Measurements from ENCODE around the gene WDFY3. TPM values are rescaled to one million over a fixed set of nuclear protein-coding genes. Genes with fewer than 3 reads are reported as not detected.

Gene WDFY3
- polyA plus RNA-seq, 2 of the 4 experiments (the other 2 are of a cell fraction), result 6.6 to 25.1 TPM

DNA sequence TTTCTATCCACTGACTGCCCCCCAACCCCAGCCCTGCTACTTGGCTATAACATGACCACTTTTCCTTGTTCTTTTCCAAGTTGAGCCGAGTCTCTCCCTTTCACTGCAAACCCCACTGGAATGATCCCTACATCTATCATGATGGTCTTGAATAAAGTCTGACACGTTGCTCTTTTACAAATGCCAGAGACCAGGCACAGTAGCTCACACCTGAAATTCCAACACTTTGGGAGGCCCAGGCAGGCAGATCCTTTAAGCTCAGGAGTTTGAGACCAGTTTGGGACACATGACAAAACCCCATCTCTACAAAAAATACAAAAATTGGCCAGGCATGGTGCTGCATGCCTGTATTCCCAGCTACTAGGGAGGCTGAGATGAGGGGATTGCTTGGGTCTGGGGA, 100.9 kb downstream of the WDFY3 start:
- TF ChIP-seq NPAS2 (CRISPR knock-in tag; IDR thresholded peaks at IDR 0.05; ENCODE audit: borderline replicate concordance), result no peak
- no peak for TF ChIP-seq EP300 (IDR thresholded peaks at IDR 0.05)
- TF ChIP-seq POLR2AphosphoS2 (conservative IDR thresholded peaks at IDR 0.05; ENCODE audit: low read length), result no peak
- TF ChIP-seq KDM5A (IDR thresholded peaks at IDR 0.05), result no peak
- no peak for TF ChIP-seq RFX5 (IDR thresholded peaks at IDR 0.05)
- TF ChIP-seq, protein P1, sequence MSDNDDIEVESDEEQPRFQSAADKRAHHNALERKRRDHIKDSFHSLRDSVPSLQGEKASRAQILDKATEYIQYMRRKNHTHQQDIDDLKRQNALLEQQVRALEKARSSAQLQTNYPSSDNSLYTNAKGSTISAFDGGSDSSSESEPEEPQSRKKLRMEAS (IDR thresholded peaks at IDR 0.05), result no peak
- TF ChIP-seq MYC (IDR thresholded peaks at IDR 0.05; ENCODE audit: borderline replicate concordance, low read length), result no peak
- no peak for TF ChIP-seq JUN (IDR thresholded peaks at IDR 0.05)
- no peak for TF ChIP-seq NFE2L2 (conservative IDR thresholded peaks at IDR 0.05; ENCODE audit: low read length)
- no peak for TF ChIP-seq PHF8 (IDR thresholded peaks at IDR 0.05; ENCODE audit: borderline replicate concordance, low read depth)
- Histone ChIP-seq H3K4me2 (no peak overlapping the region), H3K9me3 (no peaks in the 10 kb centered on the region), H3K4me3 (no peak overlapping the region), H3K4me1 (peaks cover 8% of the 10 kb centered on the region), H3K27ac (no peak overlapping the region)
- ChIA-PET POLR2A (no interaction called here), CTCF (interaction anchor here (1.0 kb wide), 1 partner anchor 60 kb away, joined by 3 read pairs; no protein-coding TSS in a partner anchor)
- FAIRE-seq (no peak), ATAC-seq (no peak), DNase-seq (ENCODE audit: low read depth in 1 of 2, low spot score in 1 of 2) (no peak)
- 61% methylated on average over 2 of the region's 2 CpGs for WGBS (ENCODE audit: missing lambda C conversion rate)

DNA sequence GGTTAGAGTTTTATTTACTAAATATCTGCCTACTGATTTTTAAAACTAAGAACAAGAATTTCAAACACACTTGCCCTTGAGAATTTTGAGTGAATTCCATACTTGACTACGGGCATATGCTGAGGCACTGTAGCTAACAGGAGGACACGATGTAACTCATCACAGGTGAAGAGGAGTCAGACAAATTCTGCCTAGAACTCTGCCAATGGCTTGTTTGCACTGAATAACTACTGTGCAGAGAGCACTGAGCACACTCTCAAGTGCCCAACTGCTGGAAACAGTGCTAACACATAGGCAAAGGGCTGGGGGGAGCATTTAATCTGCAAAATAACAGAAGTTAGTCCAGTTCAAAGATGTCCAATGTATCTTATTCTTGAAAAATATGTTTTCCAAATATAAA, 104.4 kb downstream of the WDFY3 start:
- no peak overlapping the region for H3K4me3 ChIP-seq
- ChIA-PET POLR2A (no interaction called here), CTCF (no interaction called here)
- TF ChIP-seq CEBPB (IDR thresholded peaks at IDR 0.05) (no peak), HDAC2 (IDR thresholded peaks at IDR 0.05) (no peak), CBX8 (IDR thresholded peaks at IDR 0.05) (no peak), EHF (CRISPR knock-in tag; IDR thresholded peaks at IDR 0.05) (no peak), SMC3 (IDR thresholded peaks at IDR 0.05) (no peak)
- TF ChIP-seq, protein P2, sequence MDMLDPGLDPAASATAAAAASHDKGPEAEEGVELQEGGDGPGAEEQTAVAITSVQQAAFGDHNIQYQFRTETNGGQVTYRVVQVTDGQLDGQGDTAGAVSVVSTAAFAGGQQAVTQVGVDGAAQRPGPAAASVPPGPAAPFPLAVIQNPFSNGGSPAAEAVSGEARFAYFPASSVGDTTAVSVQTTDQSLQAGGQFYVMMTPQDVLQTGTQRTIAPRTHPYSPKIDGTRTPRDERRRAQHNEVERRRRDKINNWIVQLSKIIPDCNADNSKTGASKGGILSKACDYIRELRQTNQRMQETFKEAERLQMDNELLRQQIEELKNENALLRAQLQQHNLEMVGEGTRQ (IDR thresholded peaks at IDR 0.05), result no peak
- H3K27ac ChIP-seq, result no peak overlapping the region
- H3K4me1 ChIP-seq, result no peaks in the 10 kb centered on the region
- DNase-seq (ENCODE audit: low read depth in 1 of 2, low spot score in 1 of 2) (no peak), ATAC-seq (no peak), FAIRE-seq (no peak)
- 97% methylated on average over 2 of the region's 2 CpGs for WGBS (ENCODE audit: missing lambda C conversion rate)
- H3K9me3 ChIP-seq, result no peaks in the 10 kb centered on the region
- H3K4me2 ChIP-seq, result no peak overlapping the region

DNA sequence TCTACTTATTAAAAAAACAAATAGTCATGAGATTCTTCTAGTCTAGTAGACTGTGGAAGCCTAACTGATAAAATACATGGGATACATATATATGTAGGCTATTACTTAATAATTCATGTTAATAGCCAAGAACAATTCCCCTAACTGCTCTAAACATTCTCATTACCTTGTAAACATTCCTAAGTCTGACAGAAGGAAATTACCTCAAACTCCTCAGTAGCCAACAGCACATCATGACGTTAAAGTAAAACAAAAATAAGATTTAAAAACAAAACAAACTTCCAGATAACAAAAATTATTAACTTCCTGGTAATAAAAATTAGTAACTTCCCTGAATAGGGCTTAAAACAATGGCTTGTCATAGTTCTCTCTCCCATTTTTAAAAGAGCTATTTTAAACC, 109.2 kb downstream of the WDFY3 start:
- no peak overlapping the region for H3K4me3 ChIP-seq
- ChIA-PET POLR2A (no interaction called here), CTCF (no interaction called here)
- ATAC-seq, result no peak
- no peak for TF ChIP-seq NR3C1 (IDR thresholded peaks at IDR 0.05)
- TF ChIP-seq, protein P3, sequence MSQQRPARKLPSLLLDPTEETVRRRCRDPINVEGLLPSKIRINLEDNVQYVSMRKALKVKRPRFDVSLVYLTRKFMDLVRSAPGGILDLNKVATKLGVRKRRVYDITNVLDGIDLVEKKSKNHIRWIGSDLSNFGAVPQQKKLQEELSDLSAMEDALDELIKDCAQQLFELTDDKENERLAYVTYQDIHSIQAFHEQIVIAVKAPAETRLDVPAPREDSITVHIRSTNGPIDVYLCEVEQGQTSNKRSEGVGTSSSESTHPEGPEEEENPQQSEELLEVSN (IDR thresholded peaks at IDR 0.05; ENCODE audit: borderline replicate concordance, low read depth), result no peak
- no peak for TF ChIP-seq RARB (CRISPR knock-in tag; IDR thresholded peaks at IDR 0.05)
- TF ChIP-seq CBX8 (IDR thresholded peaks at IDR 0.05), result no peak
- TF ChIP-seq, protein P4, sequence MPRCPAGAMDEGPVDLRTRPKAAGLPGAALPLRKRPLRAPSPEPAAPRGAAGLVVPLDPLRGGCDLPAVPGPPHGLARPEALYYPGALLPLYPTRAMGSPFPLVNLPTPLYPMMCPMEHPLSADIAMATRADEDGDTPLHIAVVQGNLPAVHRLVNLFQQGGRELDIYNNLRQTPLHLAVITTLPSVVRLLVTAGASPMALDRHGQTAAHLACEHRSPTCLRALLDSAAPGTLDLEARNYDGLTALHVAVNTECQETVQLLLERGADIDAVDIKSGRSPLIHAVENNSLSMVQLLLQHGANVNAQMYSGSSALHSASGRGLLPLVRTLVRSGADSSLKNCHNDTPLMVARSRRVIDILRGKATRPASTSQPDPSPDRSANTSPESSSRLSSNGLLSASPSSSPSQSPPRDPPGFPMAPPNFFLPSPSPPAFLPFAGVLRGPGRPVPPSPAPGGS (IDR thresholded peaks at IDR 0.05), result no peak
- TF ChIP-seq, protein P2 (IDR thresholded peaks at IDR 0.05), result no peak
- TF ChIP-seq GATA3 (IDR thresholded peaks at IDR 0.05; ENCODE audit: borderline replicate concordance), result no peak
- TF ChIP-seq BHLHE40 (IDR thresholded peaks at IDR 0.05; ENCODE audit: low read depth, low read length), result no peak
- TF ChIP-seq CBX2 (IDR thresholded peaks at IDR 0.05; ENCODE audit: borderline replicate concordance, low read depth), result no peak
- TF ChIP-seq RFX5 (IDR thresholded peaks at IDR 0.05), result no peak
- TF ChIP-seq, protein P5, sequence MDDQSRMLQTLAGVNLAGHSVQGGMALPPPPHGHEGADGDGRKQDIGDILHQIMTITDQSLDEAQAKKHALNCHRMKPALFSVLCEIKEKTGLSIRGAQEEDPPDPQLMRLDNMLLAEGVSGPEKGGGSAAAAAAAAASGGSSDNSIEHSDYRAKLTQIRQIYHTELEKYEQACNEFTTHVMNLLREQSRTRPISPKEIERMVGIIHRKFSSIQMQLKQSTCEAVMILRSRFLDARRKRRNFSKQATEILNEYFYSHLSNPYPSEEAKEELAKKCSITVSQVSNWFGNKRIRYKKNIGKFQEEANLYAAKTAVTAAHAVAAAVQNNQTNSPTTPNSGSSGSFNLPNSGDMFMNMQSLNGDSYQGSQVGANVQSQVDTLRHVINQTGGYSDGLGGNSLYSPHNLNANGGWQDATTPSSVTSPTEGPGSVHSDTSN (IDR thresholded peaks at IDR 0.05), result no peak
- H3K27ac ChIP-seq, result no peak overlapping the region
- no peak for FAIRE-seq
- H3K4me2 ChIP-seq, result no peak overlapping the region
- no peaks in the 10 kb centered on the region for H3K4me1 ChIP-seq
- no peak for DNase-seq (ENCODE audit: low read depth in 1 of 2, low spot score in 1 of 2)
- WGBS (ENCODE audit: missing lambda C conversion rate), result 89% methylated on average over 1 of the region's 1 CpG
- no peaks in the 10 kb centered on the region for H3K9me3 ChIP-seq
